Neural progenitor cell (in vitro differentiated cells): ENCODE results near the gene ACSM2B.
"Not testable (repeated sequence)": the region's sequence is repeated elsewhere in the genome, so short reads cannot be mapped to it uniquely, and the experiment has no call there.

ENCODE experiments used
- EZH2 ChIP-seq: fragments of 200-600 bp; sonication (generic); IDR thresholded peaks from 2 replicates; pipeline ENCODE4 v1.6.1; 2017; ENCODE audit warnings: antibody characterized with exemption, mild to moderate bottlenecking, moderate library complexity
- TF ChIP-seq, protein P1 (sequence below): fragments of 200-600 bp; sonication (generic); IDR thresholded peaks from 2 replicates; pipeline ENCODE4 v1.5.1; 2017; ENCODE audit warnings: antibody characterized with exemption, mild to moderate bottlenecking

DNA sequence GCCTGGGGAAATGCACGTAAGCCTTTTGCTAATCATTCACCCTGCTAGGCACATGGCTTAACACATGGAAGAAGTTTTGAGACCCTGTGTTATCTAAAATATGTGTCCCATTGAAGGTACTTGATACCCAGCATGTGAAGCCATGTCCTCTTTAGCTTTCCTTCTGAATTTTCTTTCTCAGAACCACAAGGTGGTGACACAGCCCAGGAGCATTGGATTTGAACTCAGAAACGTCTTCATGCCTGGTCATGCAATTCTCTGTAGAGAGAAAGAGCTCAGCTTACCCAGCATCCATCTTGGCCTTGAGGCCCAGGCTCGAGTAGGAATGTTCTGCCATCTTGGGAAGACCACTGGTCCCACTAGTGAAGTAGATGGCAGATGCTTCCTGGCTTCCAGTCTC is 22.7 kb downstream of the ACSM2B start:
- TF ChIP-seq, protein P1, sequence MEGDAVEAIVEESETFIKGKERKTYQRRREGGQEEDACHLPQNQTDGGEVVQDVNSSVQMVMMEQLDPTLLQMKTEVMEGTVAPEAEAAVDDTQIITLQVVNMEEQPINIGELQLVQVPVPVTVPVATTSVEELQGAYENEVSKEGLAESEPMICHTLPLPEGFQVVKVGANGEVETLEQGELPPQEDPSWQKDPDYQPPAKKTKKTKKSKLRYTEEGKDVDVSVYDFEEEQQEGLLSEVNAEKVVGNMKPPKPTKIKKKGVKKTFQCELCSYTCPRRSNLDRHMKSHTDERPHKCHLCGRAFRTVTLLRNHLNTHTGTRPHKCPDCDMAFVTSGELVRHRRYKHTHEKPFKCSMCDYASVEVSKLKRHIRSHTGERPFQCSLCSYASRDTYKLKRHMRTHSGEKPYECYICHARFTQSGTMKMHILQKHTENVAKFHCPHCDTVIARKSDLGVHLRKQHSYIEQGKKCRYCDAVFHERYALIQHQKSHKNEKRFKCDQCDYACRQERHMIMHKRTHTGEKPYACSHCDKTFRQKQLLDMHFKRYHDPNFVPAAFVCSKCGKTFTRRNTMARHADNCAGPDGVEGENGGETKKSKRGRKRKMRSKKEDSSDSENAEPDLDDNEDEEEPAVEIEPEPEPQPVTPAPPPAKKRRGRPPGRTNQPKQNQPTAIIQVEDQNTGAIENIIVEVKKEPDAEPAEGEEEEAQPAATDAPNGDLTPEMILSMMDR, result not testable (repeated sequence)
- TF ChIP-seq EZH2, result not testable (repeated sequence)
